GM12878 (cell line): Measurements from ENCODE around the gene MMP14. TPM values are rescaled to one million over a fixed set of nuclear protein-coding genes. Genes with fewer than 3 reads are reported as not detected.

ENCODE experiments used
- ATAC-seq: fragments of 200-7000 bp; cut with Tn5 transposase; 3 replicates; pipeline ENCODE4 v1.9.1; 2020; ENCODE audit warnings: mild to moderate bottlenecking, moderate library complexity
- BruUV-seq: library from RNA; stranded (reverse); fragments of 400-500 nt; replicated peaks from 2 replicates; lab custom pipeline; 2021; lab: Mats Ljungman, UMichigan
- CTCF ChIA-PET: fragments of 300-600 bp; sonication (Branson Sonifier 250); formaldehyde crosslinking; extraction: SDS; loops from one replicate; lab custom pipeline; 2021; ENCODE audit warnings: inconsistent platforms; lab: Yijun Ruan, JAX
- POLR2A ChIA-PET: fragments of 350-600 bp; formaldehyde crosslinking; extraction: SDS; loops from one replicate; lab custom pipeline; 2021; ENCODE audit warnings: inconsistent platforms; lab: Charles Lee
- RAD21 ChIA-PET: fragments of 300-600 bp; sonication (Branson Sonifier 250); formaldehyde crosslinking; loops from one replicate; lab custom pipeline; 2023; ENCODE audit warnings: antibody characterized with exemption; ENCODE audit not compliant: unreplicated experiment; lab: Charles Lee
- SMC1A ChIA-PET: fragments of 300-600 bp; sonication (Branson Sonifier 250); formaldehyde crosslinking; loops from one replicate; lab custom pipeline; 2023; ENCODE audit not compliant: unreplicated experiment, uncharacterized antibody; lab: Charles Lee
- DNase-seq: peaks from one replicate; pipeline ENCODE4 v3.0.0-alpha.2; 2011; ENCODE audit warnings: low read depth, low spot score
- FAIRE-seq: peaks from 3 replicates; lab custom pipeline; 2011; peaks lifted over from hg19 to GRCh38; lab: Jason Lieb, UNC
- H2AFZ ChIP-seq: 2 replicates; pipeline ENCODE4 v1.6.0; 2011; ENCODE audit warnings: low read depth, low read length, control low read depth; ENCODE audit not compliant: control insufficient read depth
- H3K27ac ChIP-seq: 2 replicates; pipeline ENCODE4 v1.5.1; 2011; ENCODE audit warnings: control low read depth; ENCODE audit not compliant: control insufficient read depth, insufficient read depth
- H3K27me3 ChIP-seq, 2 experiments: replicated peaks in 1 of 2; 2 replicates each; pipeline versions ENCODE4 v1.6.0 to v1.6.1; 2011; ENCODE audit warnings: low read length in 1 of 2; ENCODE audit not compliant: control insufficient read depth in 2 of 2, insufficient read depth in 2 of 2
- H3K36me3 ChIP-seq, 2 experiments: 2 replicates each; pipeline ENCODE4 v1.5.1; 2011; ENCODE audit warnings: low read length in 1 of 2; ENCODE audit not compliant: control insufficient read depth in 2 of 2, insufficient read depth in 2 of 2
- H3K4me1 ChIP-seq: 2 replicates; pipeline ENCODE4 v1.6.1; 2011; ENCODE audit warnings: mild to moderate bottlenecking, low read length, moderate library complexity, mixed read lengths; ENCODE audit not compliant: control insufficient read depth, insufficient read depth
- H3K4me2 ChIP-seq: 2 replicates; pipeline ENCODE4 v1.6.0; 2011; ENCODE audit warnings: control low read depth; ENCODE audit not compliant: control insufficient read depth, insufficient read depth
- H3K4me3 ChIP-seq: fragments of 200-600 bp; sonication (generic); 2 replicates; pipeline ENCODE4 v1.5.1; 2016
- H3K79me2 ChIP-seq: 2 replicates; pipeline ENCODE4 v1.6.0; 2011; ENCODE audit warnings: low read length; ENCODE audit not compliant: control insufficient read depth, insufficient read depth
- H3K9ac ChIP-seq: 2 replicates; pipeline ENCODE4 v1.8.0; 2011; ENCODE audit warnings: low read length, control low read depth, mixed read lengths; ENCODE audit not compliant: control insufficient read depth, insufficient read depth
- H3K9me3 ChIP-seq: replicated peaks from 3 replicates; pipeline ENCODE4 v1.5.1; 2011; ENCODE audit warnings: mild to moderate bottlenecking, low read length; ENCODE audit not compliant: control insufficient read depth, insufficient read depth
- H4K20me1 ChIP-seq: 2 replicates; pipeline ENCODE4 v1.6.0; 2011; ENCODE audit not compliant: control insufficient read depth, insufficient read depth
- E4F1 ChIP-seq: fragments of 450-650 bp; IDR thresholded peaks from 2 replicates; pipeline ENCODE4 v1.6.1; 2018; ENCODE audit warnings: borderline replicate concordance, mild to moderate bottlenecking; ENCODE audit not compliant: partially characterized antibody
- EED ChIP-seq: sonication (generic); IDR thresholded peaks from 2 replicates; pipeline ENCODE4 v1.6.1; 2016; ENCODE audit warnings: antibody characterized with exemption, low read depth
- HDAC2 ChIP-seq: fragments of 200-600 bp; sonication (generic); IDR thresholded peaks from 2 replicates; pipeline ENCODE4 v1.6.1; 2017
- PAX5 ChIP-seq: IDR thresholded peaks from 2 replicates; pipeline ENCODE4 v1.6.1; 2011; ENCODE audit warnings: low read depth, low read length, borderline replicate concordance
- SIN3A ChIP-seq: IDR thresholded peaks from 2 replicates; pipeline ENCODE4 v1.6.1; 2012; ENCODE audit warnings: low read depth, low read length, improper control_type of control experiment
- SMAD5 ChIP-seq: IDR thresholded peaks from 2 replicates; pipeline ENCODE4 v1.6.1; 2016; ENCODE audit warnings: antibody characterized with exemption, low read depth
- ZBTB33 ChIP-seq: fragments of 450-650 bp; IDR thresholded peaks from 2 replicates; pipeline ENCODE4 v1.6.1; 2017; ENCODE audit warnings: mild to moderate bottlenecking
- ZBTB40 ChIP-seq: fragments of 450-650 bp; IDR thresholded peaks from 2 replicates; pipeline ENCODE4 v1.6.1; 2016; ENCODE audit warnings: mild to moderate bottlenecking, moderate library complexity, borderline replicate concordance
- ZNF592 ChIP-seq: fragments of 450-650 bp; IDR thresholded peaks from 2 replicates; pipeline ENCODE4 v1.6.1; 2017; ENCODE audit warnings: mild to moderate bottlenecking, moderate library complexity
- WGBS: methylation state at CpG from one replicate; pipeline ENCODE4 v1.1.6; 2016; ENCODE audit warnings: low lambda C conversion rate; ENCODE audit not compliant: insufficient replicate concordance, insufficient coverage; ENCODE audit errors: missing lambda C conversion rate; 5-methylcytosine and 5-hydroxymethylcytosine counted together
- in situ Hi-C: fragments of 300-500 bp; cut with MboI; formaldehyde crosslinking; loops from 9 replicates; pipeline ENCODE4 v1.14.3; 2018; ENCODE audit warnings: mixed read lengths
- intact Hi-C: fragments of 100-400 bp; cut with micrococcal nuclease; formaldehyde crosslinking; loops from one replicate; pipeline ENCODE4 v1.14.2; 2022; ENCODE audit not compliant: unreplicated experiment
- polyA plus RNA-seq, 11 experiments: library from polyadenylated mRNA; depleted of rRNA in 4 of 11; unstranded in 6 of 11; stranded (reverse) in 5 of 11; fragments of >200 nt; fragmentation: Nextera tagmentation in 4 of 11; fragmentation: Illumina TruSeq in 1 of 11; extraction: Ambion mirVana in 4 of 11; extraction: Trizol in 1 of 11; gene quantifications; 1 replicate in 1 of 11; 2 replicates in 10 of 11; pipeline versions ENCODE4 v1.2.1 to v1.2.3, GENCODE V29; 2011 to 2016; ENCODE audit warnings: inconsistent platforms in 2 of 11, missing spikeins in 2 of 11, low read depth in 1 of 11
- total RNA-seq, 4 experiments: library from RNA; depleted of rRNA in 3 of 4; stranded (reverse); fragments of >200 nt in 3 of 4; fragmentation: Illumina TruSeq in 1 of 4; extraction: Trizol in 1 of 4; gene quantifications; 2 replicates each; pipeline versions ENCODE4 v1.2.1 to v1.2.3, GENCODE V29; 2013 to 2021

MMP14 gene
- total and polyA plus RNA-seq, 10 of the 15 experiments (the other 5 are each of a cell fraction or from before 2014, with no cell fraction given) = 0.31 to 1.9 (median 0.70) TPM; not detected in 2

GRCh38 chr14:22878271-22879246 lies 42.2 kb downstream of the MMP14 start:
- Histone ChIP-seq H3K9me3 (no peaks in the 10 kb centered on the region), H4K20me1 (no peaks in the 10 kb centered on the region), H3K36me3 (peaks cover 22 to 30% of the 10 kb centered on the region in 2 experiments), H3K27me3 (no peaks in the 10 kb centered on the region), H3K4me3 (no peak overlapping the region), H3K4me1 (peaks cover 2% of the 10 kb centered on the region; the same call in 1 of the 2 replicates), H3K4me2 (no peak overlapping the region), H3K79me2 (peaks cover 3% of the 10 kb centered on the region), H3K9ac (no peak overlapping the region), H2AFZ (no peak overlapping the region), H3K27ac (no peak overlapping the region)
- ChIA-PET SMC1A (no interaction called here), CTCF (interaction anchor here (1.3 kb wide), 1 partner anchor 10 kb away, joined by 3 read pairs; no protein-coding TSS in a partner anchor), POLR2A (no interaction called here), RAD21 (interaction anchor here (1.0 kb wide), 1 partner anchor 8 kb away, joined by 3 read pairs; no protein-coding TSS in a partner anchor)
- FAIRE-seq = no peak
- ATAC-seq = no peak
- WGBS = 91% methylated on average over 8 of the region's 8 CpGs
- BruUV-seq = no TSS peak
- intact Hi-C loops (no loop called here), in situ Hi-C loops (no loop called here)
- no peak for DNase-seq
- TF ChIP-seq ZNF592 (no peak), EED (no peak), PAX5 (no peak), SMAD5 (no peak), E4F1 (no peak), ZBTB33 (no peak), ZBTB40 (no peak), SIN3A (no peak), HDAC2 (no peak)
